Hematopoietic multipotent progenitor cell treated with erythropoietin and hydrocortisone succinate and interleukin-3 and kit ligand, for 4 days (in vitro differentiated cells): ENCODE data around the gene AHNAK.
"Not testable (repeated sequence)": the region's sequence is repeated elsewhere in the genome, so short reads cannot be mapped to it uniquely, and the experiment has no call there.

Experiments
- DNase-seq: peaks from one replicate; pipeline ENCODE4 v3.0.0-alpha.2; 2015

The AHNAK gene, protein sequence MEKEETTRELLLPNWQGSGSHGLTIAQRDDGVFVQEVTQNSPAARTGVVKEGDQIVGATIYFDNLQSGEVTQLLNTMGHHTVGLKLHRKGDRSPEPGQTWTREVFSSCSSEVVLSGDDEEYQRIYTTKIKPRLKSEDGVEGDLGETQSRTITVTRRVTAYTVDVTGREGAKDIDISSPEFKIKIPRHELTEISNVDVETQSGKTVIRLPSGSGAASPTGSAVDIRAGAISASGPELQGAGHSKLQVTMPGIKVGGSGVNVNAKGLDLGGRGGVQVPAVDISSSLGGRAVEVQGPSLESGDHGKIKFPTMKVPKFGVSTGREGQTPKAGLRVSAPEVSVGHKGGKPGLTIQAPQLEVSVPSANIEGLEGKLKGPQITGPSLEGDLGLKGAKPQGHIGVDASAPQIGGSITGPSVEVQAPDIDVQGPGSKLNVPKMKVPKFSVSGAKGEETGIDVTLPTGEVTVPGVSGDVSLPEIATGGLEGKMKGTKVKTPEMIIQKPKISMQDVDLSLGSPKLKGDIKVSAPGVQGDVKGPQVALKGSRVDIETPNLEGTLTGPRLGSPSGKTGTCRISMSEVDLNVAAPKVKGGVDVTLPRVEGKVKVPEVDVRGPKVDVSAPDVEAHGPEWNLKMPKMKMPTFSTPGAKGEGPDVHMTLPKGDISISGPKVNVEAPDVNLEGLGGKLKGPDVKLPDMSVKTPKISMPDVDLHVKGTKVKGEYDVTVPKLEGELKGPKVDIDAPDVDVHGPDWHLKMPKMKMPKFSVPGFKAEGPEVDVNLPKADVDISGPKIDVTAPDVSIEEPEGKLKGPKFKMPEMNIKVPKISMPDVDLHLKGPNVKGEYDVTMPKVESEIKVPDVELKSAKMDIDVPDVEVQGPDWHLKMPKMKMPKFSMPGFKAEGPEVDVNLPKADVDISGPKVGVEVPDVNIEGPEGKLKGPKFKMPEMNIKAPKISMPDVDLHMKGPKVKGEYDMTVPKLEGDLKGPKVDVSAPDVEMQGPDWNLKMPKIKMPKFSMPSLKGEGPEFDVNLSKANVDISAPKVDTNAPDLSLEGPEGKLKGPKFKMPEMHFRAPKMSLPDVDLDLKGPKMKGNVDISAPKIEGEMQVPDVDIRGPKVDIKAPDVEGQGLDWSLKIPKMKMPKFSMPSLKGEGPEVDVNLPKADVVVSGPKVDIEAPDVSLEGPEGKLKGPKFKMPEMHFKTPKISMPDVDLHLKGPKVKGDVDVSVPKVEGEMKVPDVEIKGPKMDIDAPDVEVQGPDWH (N-terminal part only)

DNA sequence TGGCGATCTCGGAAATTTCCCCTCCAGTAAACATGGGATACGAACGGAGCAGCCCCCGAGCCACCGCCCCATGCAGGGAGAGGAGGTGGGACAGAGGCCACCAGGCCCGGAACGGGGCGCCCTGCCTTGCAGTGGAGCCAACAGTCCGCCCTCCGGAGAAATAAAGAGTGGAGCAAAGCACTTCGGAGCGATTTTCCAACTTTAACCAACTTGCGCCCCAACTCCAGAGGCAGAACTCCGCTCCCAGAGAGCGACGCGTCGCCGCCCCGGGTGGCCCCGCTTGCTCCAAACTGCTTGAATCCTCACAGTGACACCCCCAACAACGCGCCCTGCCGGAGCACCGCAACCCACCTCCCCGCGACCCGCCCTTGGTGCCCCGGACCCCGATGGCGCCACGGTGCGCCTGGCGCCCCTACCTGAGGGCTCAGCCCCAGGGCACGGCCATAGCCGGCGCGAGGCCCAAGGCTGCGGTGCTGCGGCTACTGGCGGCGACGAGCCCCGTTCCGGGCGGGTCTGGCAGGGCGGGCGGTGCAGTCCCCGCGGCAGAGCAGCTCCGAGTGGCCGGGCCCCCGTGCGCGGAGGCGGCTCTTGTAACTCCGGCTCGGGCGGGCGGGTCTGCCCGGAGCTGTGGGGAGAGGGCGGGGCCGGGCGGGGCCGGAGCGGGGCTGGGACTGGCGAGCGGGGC lies at the start of gene AHNAK:
TSS of gene AHNAK (minus strand) at position 563 of the 685 bp plus-strand sequence. CDS start 10,708 bp downstream, outside the sequence.
- peak; percentile 86 for DNase-seq

DNA sequence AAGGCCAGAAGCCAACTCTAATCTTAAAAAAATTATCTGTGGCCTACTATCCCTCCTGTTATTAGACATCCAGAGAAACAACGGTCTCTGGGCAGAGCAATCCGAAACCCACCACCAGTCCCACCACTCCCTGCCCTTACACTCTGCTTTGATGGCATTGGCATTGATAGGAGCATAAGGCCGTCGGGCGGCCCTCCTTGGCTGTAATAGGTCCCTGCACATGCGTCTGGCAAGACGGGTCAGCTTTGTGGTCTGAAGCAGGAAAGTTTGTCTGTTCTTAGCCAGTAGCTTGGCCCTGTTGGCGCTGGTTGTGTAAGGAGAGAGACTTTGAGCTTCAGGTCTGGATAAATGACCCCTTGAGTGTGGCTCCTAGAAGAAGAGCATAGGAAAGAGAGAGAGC lies 48.5 kb upstream of the AHNAK start:
- no peak for DNase-seq

DNA sequence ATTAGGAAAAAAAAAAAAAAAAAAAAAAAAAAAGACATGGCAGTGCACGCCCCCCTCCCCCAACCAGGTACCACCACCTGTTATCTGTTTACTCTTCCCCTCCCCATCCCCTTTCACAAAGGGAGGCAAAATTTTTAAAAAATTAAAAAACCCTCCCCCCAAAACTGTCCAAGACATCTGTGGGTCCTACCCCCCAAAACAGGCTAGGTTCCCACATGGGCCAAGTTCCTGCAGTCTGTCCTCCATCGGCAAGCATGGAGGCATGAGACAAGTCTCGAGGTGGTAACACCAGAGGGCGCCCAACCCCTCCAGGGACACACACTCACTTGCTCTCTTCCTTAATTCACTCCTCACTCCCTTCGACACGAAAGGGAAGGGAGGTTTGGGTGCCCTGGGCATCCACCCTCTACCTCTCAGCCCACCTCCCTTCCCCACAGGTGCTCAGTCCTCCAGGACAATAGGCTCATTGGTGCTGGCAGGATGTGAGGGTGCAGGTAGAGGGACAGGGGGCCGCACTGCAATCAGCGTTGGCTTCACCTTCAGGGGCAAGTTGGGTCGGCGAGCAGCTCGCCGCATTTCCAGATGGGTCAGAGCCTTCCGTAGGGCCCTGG lies 46.9 kb upstream of the AHNAK start:
- peak; percentile 96 for DNase-seq

DNA sequence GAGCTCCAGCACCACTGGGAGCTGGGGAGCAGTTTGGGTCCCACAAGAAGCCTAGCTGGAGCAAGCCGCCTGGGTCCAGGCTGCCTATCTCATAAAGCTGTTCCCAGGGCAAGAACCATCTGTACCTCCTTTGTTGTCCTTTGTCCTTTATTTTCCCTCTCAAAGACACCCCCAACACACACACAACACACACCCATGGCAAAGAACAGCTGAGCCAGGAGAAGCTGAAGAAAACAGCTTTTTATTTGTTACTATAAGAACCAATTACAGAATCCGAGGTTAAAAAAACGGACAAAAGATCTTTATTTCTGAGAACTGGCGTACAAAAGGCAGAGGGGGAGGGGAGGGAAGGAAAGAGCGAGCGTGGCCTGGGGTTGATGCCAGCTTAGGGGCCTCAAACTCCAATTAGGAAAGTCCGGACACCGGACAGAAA lies 46.4 kb upstream of the AHNAK start:
- DNase-seq: no peak

DNA sequence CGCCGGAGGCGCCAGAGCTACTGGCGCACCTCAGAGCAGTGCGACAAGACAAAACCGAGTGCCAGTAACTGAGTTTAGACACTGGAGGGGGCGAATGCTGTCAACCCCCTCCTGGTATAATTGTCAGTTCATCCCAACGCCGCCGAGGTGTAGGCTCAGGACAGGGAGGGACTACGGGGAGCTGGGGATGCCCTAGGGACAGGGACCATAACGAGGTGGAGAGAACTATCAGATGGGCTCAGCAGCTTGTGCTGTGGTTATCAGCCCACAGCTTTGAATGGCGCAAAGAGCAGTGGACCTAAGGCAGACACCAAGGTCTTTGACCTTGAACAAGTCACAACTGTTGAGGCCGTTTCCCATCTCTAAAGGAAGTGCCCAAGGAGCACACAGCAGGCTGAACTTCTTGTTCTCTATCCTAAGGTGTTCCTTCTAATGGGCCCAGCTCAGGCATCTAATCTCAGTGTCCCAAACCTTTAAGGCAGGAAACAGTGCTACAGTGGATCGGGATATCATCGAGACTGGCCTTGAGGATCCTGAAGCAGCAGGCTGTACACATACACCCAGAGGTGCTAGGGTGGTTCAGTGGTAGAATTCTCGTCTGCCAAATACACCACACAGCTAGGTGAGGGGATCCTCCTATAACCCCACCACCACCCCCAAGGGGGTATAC lies 45.7 kb upstream of the AHNAK start:
- DNase-seq: no peak

DNA sequence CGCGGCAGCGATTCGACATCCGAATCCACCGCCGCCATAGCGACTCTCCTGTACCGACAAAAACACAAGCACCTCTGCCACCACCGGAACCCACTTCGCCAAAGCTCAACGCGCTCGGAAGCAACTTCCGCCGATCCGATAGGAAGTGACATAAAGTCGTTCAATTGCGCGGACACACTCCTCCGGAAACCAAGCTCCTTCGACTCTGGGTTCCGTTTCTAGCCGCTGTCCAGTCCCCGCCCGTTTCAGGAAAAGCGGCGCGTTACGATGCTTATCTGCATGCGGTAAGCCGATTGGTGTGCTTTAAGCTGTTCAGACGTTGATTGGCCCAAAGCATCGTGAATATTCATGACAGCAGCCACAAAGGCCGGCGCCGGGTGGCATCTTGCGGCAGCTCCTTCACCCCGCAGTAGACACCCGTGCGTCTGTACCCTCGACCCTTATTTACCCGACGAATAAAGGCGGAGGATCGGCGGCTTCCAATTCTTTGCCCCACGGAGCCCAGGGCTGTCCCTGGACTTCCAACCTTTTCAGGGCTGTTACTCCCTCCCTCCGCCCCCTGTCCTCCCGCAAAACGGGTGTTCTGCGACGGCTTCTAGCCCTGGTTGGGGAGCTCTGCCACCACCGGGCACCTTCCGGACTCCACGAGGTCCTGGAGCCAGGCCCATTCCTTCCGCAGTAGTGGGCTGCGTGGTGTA lies 45.0 kb upstream of the AHNAK start, which contains the start of gene TUT1:
TSS of gene TUT1 (minus strand) at position 76 of the 698 bp plus-strand sequence. CDS start at position 38, 38 bp downstream.
- peak; percentile 100 for DNase-seq

DNA sequence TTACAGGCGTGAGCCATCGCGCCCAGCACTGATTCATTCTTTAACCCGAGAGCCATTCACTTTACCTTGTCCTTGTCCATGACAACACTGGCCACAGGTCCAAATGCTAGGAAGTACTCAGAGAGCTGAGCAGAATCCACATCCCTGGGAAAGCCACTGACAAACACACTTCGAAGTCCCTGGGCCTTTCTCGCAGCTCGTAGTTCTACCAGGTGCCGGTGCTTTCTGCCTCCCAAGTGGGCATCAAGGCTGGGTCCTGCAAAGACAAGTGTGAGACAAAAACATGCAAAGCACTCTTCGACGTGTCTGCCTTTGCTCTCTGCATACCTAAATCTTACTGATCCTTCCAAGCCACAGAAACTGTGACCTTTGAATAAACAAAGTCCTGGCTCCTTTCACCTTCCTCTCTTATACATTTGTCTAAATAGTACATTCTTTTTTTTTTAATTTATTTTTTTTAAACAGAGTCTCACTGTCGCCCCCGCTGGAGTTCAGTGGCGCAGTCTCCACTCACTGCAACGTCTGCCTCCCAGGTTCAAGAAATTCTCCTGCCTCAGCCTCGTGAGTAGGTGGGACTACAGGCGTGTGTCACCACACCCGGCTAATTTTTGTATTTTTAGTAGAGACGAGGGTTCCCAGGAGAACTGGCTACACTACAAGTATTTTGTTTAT lies 42.5 kb upstream of the AHNAK start:
- peak; percentile 73 for DNase-seq

DNA sequence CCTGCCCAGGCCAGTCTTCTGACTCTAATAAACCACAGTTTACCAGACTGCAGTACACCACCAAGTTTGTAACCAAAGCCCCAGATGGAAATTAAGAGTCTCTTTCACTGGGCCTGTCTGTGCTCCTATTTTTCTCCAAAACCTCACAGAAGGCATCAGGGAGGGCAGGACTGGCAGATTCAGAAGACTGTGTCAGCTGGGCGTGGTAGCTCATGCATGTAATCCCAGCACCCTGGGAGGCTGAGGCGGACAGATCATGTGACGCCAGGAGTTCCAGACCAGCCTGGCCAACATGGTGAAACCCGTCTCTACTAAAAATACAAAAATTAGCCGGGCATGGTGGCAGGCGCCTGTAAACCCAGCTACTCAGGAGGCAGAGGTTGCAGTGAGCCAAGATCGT lies 38.8 kb upstream of the AHNAK start:
- not testable (repeated sequence) for DNase-seq

DNA sequence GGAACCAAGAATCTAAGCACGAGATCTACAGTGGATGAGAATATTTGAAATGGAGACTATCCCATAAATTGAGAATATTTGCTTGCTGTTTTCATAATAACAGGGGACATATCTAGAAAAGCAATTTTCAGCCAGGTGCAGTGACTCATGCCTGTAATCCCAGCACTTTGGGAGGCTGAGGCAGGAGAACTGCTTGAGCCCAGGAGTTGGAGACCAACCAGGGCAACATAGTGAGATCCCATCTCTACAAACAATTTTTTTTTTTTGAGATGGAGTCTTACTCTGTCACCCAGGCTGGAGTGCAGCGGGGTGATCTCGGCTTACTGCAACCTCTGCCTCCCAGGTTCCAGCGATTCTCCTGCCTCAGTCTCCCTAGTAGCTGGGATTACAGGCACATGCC lies 35.1 kb upstream of the AHNAK start:
- not testable (repeated sequence) for DNase-seq

DNA sequence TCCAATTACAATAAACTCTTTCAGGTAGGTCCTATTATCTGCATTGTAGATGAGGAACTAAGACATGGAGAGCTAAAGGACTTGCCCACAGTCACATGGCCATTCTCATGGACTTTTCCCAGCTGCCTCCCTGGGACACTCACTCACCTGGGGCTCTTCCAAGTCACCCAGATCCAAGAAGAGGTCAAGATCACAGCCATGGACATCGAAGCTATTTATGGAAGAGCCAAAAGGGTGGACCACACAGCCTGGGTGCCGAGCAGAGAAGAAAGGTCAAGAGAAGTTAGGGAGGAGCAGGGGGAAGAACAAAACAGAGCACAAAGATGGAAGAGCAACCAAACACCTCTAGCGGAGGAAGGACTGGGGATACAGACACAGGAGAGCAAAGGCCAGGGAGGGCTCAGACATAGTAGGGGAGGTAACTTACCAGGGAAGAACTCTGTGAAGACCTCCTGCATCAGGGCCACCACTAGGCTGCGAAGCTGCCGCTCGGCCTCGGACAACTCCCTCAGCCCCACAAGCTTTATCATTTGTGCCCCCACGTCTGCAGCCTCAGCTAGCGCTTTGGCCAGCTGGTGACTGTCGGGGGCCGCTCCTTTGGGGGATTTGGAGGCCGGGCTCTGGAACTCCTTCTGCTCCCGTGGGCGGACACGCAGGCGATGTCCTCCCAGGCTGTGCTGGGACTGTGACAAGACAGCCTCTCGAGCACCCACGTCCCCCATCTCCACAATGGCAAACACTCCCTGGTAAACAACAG lies 34.5 kb upstream of the AHNAK start:
- no peak for DNase-seq

DNA sequence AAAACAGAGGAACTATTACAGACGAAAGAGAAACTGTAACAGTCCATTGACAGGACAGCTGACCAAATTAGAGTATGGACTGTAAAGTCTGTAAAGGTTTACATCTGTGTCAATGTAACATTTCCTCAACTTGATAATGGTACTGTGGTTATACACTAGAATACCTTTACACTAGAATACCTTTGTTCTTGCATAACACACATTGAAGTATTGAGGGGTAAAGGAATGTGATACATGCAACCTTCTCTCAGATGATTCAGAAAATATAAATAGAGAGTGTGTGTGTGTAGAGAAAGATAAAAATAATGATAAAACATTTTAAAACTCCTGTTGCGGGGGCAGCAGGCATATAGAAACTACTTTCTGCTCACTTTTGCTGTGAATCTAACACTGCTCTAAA lies 32.6 kb upstream of the AHNAK start:
- DNase-seq: no peak

DNA sequence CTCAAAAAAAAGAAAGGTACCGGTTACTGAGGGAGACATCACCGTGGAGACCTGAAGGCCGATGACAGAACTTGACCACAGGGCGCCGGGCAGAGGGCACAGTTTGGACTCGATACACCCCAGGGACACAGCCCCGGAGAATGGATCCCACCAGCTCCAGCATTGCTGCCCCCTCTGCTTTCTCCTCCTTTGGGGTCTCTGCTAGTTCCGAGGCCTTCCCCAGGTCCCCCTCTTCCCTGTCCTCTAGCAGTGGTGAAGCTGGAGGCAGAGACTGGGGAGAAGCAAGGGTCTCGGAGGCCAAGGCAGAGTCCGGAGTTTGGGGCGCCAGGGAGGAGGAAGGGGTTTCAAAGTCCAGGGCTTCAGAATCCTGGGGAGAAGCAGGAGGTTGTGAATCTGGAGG lies 31.9 kb upstream of the AHNAK start:
- no peak for DNase-seq

DNA sequence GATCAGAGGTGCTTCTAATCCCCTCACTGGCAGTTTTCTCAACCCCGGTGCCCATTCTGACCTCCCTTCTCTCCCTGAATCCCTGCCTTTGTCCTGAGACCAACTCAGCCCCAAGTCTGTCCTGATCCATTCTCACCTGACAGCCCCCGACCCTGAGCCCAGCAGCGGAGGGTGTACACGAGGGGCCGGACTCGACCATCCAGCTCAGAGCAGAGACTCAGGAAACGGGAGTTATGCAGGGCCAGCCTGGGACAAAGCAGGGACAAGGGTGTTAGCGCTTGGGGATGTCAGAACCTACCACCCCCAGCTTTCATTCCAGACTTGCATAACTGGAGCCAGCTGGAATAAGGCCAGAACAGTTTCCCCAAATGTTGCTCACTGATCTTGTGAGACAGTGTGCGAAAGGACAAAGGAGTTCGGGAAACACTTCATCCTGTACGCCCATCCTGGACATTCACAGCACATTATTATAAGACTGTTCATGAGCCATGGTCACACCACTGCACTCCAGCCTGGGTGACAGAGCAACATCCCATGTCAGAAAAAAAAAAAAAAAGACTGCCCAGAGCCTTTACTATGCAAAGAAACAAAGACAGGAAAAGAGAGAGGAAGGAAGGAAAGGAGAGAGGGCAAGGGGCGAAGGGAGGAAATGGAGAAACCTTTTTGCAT lies 30.6 kb upstream of the AHNAK start:
- DNase-seq: no peak

DNA sequence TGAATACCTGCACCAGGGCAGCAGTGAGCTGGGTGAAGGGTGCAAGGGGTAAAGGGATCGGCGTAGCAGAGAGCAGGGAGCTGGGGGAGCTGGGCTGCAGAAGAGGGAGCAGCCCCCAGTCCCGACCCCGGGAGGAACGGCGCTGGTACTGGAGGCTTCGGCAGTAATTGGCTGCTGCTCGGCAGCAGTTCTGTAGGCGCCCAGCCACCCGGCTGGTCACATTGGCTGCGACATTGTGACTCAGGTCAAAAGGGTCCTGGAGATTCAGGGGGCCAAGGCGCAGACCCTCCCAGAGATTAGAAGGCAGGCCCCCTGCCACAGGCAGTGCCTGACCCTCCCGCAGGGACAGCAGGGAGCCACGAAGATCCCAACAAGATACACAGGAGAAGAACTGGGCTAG lies 29.2 kb upstream of the AHNAK start:
- DNase-seq: no peak

DNA sequence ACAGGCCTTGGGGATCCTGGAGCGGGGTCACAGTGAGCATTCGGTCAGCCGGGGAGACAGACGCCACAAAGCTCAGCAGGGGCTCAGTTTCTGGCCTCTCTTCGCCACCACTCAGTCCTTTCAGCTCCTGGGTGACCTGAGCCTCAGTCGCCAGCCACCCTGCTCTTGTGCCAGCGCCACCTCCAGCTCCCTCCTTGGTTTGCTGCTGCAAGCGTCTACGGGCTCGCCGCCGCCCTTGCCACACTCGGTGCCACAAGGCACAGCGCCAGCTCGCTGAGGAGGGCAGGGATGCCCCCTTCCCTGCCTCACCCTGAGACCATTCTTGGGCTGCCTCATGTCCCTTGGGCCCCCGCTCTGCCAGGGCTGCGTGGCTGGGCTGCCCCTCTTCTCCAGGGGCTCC lies 28.6 kb upstream of the AHNAK start:
- no peak for DNase-seq

DNA sequence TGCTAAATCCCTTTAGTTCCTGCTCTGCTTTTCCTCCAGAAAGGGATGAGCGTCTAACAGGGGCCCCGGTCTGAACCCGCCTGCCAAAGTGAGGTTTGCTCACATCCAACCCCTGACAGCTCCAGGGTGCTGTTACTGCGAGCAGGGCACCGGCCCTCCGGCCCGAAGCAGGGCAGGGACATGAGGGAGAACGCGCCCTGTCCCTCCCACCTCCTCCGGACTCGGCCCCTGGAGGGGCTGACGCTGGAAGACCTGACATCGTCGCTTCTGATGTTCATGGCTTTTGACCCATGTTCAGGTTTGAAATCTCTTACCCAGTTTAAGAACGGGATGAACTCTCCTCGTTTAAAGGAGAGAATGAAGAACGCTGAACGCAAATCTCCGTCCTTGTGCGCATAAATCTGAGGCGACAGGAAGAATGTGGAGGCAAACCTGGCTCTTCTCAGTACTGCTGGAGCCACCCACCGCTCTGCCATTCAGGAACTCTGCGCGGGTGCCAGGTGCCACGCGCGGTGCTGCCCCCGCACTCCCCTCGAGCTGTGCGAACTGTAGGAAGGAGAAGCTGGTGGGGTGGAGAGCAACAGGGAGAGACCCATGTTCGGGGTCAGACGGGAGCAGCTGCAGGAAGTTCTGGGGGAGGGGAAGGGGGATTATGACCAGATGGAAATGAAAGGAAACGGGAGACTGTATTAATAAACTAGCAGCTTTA lies 27.9 kb upstream of the AHNAK start:
- DNase-seq: peak; percentile 45

DNA sequence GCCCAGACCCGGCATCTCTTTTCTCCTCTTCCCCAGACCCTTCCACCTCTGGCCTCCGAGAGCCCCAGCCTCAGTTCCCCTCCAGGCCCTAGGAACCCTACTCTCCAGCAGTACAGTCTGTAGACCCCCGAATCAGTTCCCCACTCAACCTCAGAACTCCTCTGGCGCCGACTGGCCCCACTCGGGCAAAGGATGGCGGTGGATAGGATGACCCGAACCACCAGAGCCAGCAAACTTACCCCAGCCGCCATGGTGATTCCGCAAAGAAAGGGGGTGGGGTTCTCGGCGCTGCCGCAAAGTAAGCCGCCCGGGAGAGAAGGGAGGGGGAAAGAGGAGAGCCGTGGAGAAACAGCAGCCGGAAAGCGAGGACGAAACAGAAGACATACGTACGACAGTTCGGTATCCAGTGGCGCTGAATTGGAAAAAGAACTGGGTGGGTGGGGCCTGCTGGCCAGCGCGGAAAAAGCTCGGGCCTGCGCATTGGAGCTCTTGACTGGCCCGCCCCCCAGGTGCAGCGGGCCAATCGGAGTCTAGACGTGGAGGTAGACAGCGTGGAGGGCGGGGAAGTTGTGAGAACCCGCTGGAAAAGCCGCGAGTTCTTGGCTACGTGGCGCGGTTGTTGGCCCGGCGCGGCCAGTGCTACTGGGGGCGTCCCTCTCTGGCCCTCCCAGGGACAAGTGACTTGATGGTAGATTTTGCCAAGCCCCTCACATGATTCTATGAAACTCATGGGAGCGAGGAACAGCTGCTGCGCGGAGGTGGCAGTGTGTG lies 27.2 kb upstream of the AHNAK start, which contains the start of gene EEF1G:
TSS of gene EEF1G (minus strand) at position 300 of the 771 bp plus-strand sequence. CDS start at position 251, 49 bp downstream.
- peak; percentile 100 for DNase-seq
